HL-60/S4 treated with phorbol 12-myristate 13-acetate at 8.2 ng/mL for 4 days and 3 days (cell line): Measurements from ENCODE around the gene MUC5B.

Experiments
- in situ Hi-C: fragments of 300-500 bp; cut with MboI; formaldehyde crosslinking; loops from 2 replicates; pipeline ENCODE4 v1.15.0; 2022; ENCODE audit warnings: low sequenced_read_pairs

The MUC5B gene

GRCh38 chr11:1279674-1280055 is 56.8 kb downstream of the MUC5B start:
- in situ Hi-C loops: no loop called here

GRCh38 chr11:1280116-1281035 is 57.5 kb downstream of the MUC5B start:
- in situ Hi-C loops: no loop called here

- in situ Hi-C loops: no loop called here
Measured at GRCh38 chr11:1281326-1281973, 58.6 kb downstream of the MUC5B start.

- in situ Hi-C loops: no loop called here
Measured at GRCh38 chr11:1281974-1282365, 59.1 kb downstream of the MUC5B start.

- in situ Hi-C loops: no loop called here
Measured at GRCh38 chr11:1283091-1283511, 60.2 kb downstream of the MUC5B start.

GRCh38 chr11:1283906-1284305 is 61.0 kb downstream of the MUC5B start:
- in situ Hi-C loops: no loop called here

- in situ Hi-C loops: no loop called here
Measured at GRCh38 chr11:1285316-1285744, 62.5 kb downstream of the MUC5B start.

GRCh38 chr11:1285876-1286275 is 63.0 kb downstream of the MUC5B start:
- in situ Hi-C loops: no loop called here

GRCh38 chr11:1287928-1288327 is 65.1 kb downstream of the MUC5B start:
- in situ Hi-C loops: no loop called here

- in situ Hi-C loops: no loop called here
Measured at GRCh38 chr11:1288426-1289151, 65.7 kb downstream of the MUC5B start.

- in situ Hi-C loops: no loop called here
Measured at GRCh38 chr11:1289211-1289935, 66.5 kb downstream of the MUC5B start.

GRCh38 chr11:1290052-1291040 is 67.5 kb downstream of the MUC5B start:
- in situ Hi-C loops: no loop called here

- in situ Hi-C loops: no loop called here
Measured at GRCh38 chr11:1291295-1292017, 68.6 kb downstream of the MUC5B start.

- in situ Hi-C loops: no loop called here
Measured at GRCh38 chr11:1292018-1292643, 69.3 kb downstream of the MUC5B start.

GRCh38 chr11:1292644-1293618 is 70.1 kb downstream of the MUC5B start:
- in situ Hi-C loops: no loop called here

GRCh38 chr11:1293619-1294015 is 70.8 kb downstream of the MUC5B start:
- in situ Hi-C loops: no loop called here

GRCh38 chr11:1295086-1295485 is 72.2 kb downstream of the MUC5B start:
- in situ Hi-C loops: no loop called here
